GM18517 (cell line): ENCODE results near the gene SLC26A5.
"Not testable (repeated sequence)": the region's sequence is repeated elsewhere in the genome, so short reads cannot be mapped to it uniquely, and the experiment has no call there.

ENCODE experiments used
- ATAC-seq: cut with Tn5 transposase; IDR thresholded peaks from one replicate; pipeline ENCODE4 v1.9.1; 2021; ENCODE audit warnings: mild to moderate bottlenecking, moderate library complexity; ENCODE audit not compliant: unreplicated experiment

Gene SLC26A5, protein sequence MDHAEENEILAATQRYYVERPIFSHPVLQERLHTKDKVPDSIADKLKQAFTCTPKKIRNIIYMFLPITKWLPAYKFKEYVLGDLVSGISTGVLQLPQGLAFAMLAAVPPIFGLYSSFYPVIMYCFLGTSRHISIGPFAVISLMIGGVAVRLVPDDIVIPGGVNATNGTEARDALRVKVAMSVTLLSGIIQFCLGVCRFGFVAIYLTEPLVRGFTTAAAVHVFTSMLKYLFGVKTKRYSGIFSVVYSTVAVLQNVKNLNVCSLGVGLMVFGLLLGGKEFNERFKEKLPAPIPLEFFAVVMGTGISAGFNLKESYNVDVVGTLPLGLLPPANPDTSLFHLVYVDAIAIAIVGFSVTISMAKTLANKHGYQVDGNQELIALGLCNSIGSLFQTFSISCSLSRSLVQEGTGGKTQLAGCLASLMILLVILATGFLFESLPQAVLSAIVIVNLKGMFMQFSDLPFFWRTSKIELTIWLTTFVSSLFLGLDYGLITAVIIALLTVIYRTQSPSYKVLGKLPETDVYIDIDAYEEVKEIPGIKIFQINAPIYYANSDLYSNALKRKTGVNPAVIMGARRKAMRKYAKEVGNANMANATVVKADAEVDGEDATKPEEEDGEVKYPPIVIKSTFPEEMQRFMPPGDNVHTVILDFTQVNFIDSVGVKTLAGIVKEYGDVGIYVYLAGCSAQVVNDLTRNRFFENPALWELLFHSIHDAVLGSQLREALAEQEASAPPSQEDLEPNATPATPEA

DNA sequence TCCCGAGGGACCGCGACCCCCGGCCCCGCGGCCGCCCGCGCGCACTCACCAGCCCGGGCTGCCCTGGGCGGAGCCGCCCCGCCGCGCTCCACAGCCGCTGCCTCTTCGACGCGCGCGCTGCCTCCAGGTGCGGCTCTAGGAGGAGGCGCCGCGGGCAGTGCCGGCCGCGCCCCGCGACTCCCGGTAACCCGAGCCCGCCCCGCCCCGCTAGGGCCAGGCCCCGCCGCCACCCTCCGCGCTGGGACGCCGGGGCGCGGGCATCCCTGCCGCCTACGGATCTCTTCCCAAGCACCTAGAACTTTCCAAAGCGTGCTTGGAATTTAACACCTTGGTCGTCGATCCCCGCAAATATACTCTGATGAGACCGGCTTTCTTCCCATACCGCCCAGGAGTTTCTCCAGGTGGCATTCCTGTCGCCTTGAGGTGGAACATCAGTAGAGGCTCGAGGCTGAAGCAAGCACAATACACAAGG is at the start of gene SLC26A5:
TSS of gene SLC26A5 (minus strand) at position 159 of the 472 bp plus-strand sequence. CDS start 24,693 bp downstream, outside the sequence.
- ATAC-seq: no peak

DNA sequence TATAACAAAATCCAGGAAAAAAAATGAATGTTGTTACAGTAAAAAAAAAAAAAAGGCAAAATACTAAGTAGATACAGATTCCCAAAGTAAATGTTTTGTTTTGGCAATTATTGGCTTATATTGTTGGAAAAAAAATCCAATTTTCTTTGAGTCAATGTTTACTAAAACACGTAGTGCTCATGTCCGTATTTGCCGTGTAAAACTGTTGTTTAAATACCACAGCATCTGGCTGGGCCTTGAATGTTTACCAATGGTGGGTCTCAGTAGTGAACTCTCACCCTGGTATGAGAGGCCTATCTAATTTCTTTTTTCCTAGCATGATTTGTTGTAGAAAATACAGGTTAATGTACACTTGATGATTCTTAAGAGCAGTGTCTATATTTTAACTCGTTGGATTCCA is 41.4 kb upstream of the SLC26A5 start:
- no peak for ATAC-seq

DNA sequence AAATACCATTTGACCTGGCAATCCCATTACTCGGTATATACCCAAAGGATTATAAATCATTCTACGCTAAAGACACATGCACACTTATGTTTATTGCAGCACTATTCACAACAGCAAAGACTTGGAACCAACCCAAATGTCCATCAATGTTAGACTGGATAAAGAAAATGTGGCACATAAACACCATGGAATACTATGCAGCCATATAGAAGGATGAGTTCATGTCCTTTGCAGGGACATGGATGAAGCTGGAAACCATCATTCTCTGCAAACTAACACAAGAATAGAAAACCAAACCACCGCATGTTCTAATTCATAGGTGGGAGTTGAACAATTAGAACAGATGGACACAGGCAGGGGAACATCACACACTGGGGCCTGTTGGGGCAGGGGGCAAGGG is 40.9 kb upstream of the SLC26A5 start:
- not testable (repeated sequence) for ATAC-seq

DNA sequence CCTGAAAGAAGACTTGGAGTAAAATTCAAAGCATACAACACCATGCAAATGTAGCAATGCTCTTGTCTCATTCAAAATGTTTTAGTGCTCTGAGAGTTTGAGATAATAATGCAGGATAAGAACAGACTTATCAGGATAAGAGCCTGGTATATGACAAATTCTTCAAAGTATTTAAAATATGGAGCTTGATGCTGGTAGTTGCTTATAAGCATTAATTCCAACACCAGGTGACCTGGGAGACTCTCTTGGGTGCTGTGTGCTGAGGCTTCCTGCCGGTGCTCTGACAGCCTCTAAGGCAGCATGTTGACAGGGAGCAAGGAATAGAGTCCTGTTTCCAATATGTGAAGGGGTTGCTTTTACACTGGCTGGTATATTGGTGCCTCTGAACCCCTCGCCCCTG is 34.8 kb upstream of the SLC26A5 start:
- ATAC-seq: no peak

DNA sequence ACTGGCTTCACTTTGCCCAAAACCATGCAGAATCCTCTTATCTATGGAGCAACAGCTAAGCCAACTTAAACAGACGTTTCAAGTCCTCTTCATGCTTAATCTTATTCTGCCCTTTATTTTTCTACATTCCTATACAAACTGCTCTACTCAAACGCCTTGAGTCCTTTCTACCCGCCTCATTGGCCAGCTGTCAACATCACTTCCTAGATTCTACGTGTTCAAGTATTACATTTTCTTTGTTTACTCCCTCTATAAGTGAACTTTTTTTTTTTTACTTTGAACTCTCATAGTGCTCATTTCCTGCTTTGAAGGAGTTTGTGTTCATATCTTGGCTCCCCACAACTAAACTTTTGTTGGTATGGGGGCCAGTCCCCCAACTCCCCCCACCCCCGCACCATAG is 28.9 kb upstream of the SLC26A5 start:
- no peak for ATAC-seq

DNA sequence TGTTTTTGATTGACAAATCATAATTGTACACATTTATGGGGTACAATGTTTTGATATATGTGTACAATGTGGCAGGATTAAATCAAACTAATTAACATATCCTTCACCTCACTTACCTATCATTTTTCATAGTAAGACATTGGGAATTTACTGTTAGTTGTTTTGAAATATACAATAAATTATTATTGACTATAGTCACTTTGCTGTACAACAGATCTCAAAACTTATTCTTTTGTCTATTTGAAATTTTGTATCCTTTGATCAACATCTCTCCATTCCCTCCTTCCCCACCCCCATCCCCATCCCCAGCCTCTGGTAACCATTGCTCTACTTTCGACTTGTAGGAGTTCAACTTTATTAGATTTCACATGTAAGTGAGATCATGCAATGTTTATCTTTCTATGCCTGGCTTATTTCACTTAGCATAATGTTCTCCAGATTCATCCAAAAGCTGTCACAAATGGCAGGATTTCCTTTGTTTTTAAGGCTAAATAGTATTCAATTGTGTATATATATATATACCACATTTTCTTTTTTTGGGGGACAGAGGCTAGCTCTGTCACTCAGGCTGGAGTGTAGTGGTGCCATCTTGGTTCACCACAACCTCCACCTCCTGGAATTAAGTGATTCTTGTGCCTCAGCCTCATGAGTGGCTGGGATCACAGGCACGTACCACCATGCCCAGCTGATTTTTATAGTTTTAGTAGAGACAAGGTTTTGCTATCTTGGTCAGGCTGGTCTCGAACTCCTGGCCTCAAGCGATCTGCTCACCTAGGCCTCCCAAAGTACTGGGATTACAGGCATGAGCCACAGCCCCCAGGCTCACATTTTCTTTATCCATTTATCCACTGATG is 23.3 kb upstream of the SLC26A5 start:
- no peak for ATAC-seq

DNA sequence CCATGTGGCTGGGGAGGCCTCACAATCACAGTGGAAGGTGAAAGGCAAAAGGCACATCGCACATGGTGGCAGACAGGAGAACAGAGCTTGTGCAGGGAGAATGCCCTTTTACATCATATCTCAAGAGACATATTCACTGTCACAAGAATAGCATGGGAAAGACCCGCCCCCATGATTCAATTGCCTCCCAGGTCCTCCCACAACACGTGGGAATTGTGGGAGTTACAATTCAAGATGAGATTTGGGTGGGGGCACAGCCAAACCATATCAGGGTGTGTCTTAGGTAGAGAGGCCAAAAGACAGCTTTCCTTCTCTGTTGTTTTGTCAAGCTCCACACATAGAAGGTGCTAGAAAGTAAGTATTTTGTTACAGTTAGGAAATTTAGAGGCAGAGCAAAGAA is 20.8 kb upstream of the SLC26A5 start:
- no peak for ATAC-seq

DNA sequence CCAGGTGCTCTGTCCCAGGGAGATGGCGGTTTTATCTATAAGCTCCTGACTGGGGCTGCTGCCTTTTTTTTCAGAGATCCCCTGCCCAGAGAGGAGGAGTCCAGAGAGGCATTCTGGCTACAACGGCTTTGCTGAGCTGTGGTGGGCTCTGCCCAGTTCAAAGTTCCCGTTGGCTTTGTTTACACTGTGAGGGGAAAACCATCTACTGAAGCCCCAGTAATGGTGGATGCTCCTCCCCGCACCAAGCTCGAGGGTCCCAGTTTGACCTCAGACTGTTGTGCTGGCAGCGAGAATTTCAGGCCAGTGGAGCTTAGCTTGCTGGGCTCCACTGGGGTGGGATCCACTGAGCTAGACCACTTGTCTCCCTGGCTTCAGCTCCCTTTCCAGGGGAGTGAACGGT is 16.4 kb upstream of the SLC26A5 start:
- no peak for ATAC-seq

DNA sequence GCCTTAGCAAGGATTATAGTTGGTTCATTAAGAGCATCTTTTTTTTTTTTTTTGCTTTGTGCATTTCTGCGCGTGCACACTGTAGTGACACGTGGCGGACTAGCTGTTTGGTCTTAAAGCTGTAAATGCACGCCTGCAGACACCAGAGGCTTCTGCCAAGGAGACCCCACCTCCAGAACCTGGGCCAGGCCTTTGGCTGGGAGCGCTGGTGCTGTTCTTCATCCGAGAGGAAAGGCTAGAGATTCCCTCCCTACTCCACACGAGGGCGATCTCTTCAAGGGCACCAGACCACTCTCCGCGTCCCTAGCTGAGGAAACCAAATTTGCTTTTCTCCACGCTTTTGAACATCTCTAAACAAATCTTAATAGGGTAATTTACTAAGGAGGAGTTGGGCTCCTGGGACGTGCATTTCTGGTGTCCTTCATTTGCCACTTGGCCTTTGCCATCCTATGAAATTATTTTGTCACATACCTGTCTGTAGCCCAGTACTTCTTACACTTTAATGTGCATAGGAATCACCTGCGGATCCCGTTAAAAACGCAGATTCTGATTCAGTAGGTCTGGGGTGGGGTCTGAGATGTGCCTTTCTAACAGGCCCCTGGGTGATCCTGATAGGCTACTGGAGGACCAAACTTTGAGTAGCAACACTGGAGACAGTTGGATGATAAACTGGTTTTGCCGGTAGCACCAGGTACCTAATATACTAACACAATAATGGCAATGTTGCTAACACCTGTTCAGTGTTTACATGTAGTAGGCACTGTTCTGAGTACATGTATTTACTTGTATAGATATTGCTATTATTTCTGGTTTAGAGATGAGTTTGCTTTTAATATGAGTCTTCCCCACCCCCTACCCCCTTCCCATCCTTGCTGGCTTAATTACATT is 1.3 kb upstream of the SLC26A5 start:
- peak; percentile 65 for ATAC-seq

DNA sequence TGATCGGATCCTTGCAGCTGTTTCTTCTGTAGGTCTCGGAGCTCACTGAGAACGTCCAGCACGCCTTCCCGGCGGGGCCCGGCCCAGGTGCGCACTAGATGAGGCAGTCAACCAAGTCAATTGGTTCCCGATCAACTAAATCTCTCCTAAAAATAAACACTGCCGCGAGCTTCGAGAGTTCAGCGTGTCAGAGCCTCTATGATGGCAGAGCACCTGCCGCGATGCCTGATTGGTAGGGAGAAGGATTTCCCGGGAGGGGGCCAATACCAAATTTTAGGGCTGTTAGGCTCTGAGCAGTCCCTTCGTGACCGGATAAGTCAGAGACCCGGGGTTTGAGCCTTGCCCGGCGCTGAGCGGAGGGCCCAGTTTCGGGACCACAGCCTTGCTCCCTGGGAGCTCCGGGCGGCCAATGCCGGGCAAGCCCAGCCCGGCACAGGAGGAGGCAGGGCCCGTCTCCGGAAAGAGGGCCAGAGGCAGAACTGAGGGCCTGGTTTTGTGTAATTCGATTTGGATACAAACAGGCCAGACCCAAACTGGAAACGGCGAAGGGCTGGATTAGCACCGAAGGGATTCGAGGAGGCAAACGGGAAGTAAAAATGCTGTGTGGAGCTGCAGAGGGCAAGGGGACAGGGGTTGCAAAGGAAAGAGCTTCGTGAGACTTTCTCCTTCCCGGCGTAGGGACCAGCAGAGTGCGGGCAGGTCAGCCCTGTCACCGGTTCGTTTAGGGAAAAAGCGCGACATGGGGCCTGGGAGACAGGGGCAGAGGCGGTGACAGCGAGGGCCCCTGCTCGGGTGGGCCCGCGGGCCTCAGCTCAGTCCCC is 569 bp downstream of the SLC26A5 start:
- no peak for ATAC-seq

DNA sequence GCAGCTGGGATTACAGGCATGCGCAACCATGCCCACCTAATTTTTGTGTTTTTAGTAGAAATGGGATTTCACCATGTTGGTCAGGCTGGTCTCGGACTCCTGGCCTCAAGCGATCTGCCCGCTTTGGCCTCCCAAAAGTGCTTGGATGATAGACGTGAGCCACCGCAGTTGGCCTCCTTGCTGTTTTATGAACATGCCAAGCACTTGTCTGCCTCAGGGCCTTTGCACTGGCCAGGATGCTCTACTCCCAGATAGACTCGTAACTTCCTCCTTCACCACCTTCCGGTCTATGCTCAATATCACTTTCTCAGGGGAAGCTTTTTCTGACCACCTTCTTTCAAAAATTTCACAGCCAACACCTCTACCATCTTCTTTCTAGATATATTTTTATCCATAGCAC is 6.3 kb downstream of the SLC26A5 start:
- ATAC-seq: no peak

DNA sequence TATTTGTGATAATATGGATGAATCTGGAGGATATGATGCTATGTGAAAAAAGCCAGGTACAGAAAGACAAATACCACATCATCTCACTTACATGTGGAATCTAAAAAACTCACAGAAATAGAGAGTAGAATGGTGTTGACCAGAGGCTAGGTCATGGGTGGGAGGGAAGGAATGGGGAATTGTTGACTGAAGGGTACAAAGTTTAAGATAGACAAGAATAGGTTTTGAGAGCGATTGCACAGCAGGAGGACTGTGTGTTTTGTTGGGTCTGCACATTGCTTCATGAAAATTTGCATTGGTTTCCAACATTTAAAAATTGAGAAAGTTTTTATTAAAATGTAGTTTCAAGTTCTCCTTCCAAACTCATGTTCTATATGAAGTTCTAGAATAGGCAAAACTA is 8.4 kb downstream of the SLC26A5 start:
- no peak for ATAC-seq

DNA sequence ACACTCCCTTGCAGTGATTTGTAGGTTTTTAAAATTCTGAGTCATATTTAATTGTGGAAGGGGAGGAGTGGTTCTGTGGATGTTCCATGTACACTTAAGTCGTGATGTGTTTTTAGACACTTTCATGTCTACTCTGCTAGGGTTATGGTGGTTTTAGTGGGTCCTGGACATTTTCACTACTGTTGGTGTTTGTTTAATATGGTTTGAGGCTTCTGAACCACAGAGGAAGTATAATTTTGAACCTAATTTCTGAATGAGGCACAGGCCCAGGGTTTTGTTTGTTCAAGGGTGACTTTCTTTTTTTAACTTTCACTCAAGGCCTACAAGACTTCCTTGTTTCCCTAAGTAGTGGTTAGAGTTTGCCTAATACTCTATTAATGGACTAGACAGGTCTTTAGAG is 13.3 kb downstream of the SLC26A5 start:
- ATAC-seq: no peak

DNA sequence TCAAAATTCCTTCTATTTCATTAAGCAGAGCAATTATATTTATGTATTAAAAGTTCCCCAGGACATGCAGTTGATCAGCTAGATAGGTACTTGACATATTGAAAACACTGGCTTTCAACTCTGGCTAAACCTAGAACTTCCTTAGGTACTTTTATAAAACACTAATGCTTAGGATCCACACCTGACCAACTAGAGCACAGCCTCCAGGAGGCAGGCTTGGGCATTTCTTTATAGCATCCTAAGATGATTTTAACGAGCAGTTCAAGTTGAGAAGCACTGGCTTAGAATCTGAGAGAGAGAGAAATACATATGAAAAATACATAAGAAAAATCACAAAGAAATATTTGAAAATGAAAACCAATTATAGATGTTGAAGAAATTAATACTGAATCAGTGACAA is 20.8 kb downstream of the SLC26A5 start:
- no peak for ATAC-seq

DNA sequence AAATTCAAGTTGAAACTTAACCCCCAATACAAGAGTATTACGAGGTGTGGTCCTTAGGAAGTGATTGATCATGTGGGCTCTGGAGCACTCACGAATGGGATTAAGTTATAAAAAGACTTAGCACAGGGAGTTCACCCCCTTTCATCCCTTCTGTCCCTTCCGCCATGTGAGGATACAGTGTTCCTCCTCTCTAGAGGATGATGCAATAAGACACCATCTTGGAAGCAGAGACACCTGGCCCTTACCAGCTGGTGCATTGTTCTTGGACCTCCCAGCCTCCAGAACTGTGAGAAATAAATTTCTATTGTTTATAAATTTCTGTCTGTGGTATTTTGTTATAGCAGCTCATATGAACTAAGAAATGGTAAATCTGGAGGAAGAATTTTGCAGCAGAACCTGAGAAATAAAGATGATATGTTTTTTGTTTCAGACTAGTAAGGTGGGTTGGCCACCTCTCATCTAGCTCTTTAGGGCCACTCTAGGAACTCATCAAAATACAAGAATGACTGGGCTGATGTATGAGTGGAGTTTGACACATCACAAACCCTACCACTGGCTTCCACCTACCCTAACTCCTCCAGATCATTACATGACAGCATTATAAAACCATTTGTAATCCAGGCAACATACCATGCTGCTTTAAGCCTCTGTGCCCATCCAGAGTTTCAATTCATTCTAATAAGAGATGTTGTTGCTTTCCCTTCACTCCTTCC is 22.4 kb downstream of the SLC26A5 start:
- no peak for ATAC-seq

DNA sequence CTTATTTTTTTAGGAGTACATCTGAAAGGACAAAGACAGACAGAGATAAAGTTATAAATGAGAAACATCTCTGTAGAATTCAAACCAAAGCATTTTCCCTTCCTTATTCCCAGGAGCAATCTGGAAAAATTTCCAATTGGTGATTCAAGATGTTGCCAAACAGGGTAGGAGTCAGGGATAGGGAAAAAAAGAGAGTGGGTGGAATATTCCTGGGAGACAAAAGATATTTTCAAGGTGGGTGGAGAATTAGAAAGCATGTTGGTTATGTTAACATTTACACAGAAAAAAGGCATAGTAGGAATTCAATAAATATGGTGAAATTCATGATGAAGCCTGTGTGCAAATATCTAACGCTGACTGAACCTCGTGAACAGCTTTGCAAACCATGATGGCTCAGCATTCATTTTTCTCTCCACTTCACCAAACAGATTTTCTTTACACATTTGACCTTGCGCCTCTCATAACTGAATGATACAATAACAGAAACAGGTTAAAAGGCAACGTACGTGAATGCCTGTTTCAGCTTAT is 25.1 kb downstream of the SLC26A5 start:
- ATAC-seq: no peak

DNA sequence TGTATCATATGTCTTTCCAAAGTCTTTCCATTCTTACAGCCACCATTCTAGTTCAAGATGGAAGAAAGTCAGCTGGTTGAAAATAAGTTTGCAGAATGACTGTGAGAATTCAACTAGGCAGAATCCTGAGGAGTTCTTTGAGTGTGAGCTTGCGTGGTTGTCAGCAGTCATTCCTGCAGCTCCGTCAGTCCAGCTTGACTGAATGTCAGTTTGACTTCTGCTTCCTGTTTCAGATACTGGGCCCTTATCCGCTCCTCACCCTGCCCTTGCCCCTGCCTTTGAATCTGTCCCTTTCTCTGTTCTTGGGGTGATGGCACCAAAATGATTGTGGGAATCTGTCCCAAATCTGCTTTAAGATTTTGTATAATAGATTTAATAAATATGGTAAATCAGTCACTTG is 27.8 kb downstream of the SLC26A5 start:
- ATAC-seq: no peak

DNA sequence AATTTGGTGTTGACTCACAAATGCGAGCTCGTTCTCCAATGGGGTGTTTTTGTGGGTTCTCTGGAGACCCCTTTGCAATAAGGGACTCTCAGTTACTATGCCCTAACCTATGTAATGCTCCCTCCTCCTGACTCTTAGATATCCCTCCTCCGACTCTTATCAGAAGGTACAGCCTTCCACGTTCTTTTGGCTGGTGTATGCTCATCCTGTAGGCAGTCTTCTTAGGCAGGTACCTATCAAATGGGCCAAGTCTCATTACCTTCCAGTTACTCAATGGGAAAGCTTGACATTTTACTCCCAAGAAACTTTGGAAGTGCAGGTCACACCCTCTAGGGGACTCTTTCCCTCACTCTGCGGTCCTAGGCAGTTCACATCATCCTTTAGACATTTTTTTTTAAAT is 32.6 kb downstream of the SLC26A5 start:
- ATAC-seq: no peak

DNA sequence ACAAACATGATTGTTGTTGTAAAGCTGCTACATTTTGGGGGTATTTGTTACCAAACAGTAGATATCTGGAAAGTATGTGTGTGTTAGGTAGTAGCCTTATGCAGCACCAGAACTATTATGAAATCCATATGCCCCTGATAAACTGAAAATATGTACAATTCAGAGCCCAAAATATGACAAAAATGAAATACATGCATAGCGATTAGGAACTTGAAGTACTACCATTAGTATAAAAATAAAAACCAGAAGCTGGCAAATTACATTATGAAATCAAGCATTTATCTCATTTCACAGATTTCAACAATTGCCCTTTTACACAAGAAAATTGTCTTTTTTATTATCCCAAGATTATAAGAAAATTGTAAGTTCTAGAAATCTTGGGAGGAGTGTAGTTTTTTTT is 33.9 kb downstream of the SLC26A5 start:
- no peak for ATAC-seq
